GM18526 (cell line): ENCODE measurements around the gene PCNX1.

Source experiments
- POLR2A ChIP-seq: IDR thresholded peaks from 3 replicates; pipeline ENCODE4 v1.6.1; 2011; ENCODE audit not compliant: insufficient read length; ENCODE audit errors: extremely low read depth

The PCNX1 gene

DNA sequence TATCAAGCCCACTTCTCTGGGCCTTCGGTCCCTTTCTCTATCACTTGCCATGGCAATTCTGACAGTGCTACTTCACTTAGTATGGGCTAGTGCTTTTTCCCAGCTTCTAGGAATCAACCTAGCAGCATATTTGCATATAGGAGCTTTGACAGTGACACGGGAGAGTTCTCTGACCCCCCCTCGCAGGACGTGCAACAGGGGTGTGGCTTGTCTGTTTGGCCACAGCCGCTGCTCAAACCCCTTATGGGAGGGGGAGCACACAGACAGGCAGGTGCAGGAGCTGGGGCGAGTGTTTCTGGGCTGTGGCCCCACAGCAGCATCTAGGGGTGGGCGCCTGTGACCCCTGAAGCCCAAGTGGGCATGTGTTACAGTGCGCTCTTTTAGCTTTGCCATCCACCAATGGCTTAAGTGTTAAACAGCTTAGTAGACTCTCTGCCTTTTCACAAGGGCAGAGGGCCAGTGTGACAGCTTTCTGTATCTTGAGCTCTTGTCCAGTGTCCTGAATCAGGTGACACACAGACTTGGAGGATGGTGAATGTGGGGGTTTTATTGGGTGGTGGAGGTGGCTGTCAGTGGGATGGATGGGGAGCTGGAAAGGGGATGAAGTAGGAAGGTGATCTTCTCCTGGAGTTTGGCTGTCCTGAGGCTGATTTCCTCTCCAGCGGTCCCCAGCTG lies 229.3 kb downstream of the PCNX1 start:
- TF ChIP-seq POLR2A = no peak

DNA sequence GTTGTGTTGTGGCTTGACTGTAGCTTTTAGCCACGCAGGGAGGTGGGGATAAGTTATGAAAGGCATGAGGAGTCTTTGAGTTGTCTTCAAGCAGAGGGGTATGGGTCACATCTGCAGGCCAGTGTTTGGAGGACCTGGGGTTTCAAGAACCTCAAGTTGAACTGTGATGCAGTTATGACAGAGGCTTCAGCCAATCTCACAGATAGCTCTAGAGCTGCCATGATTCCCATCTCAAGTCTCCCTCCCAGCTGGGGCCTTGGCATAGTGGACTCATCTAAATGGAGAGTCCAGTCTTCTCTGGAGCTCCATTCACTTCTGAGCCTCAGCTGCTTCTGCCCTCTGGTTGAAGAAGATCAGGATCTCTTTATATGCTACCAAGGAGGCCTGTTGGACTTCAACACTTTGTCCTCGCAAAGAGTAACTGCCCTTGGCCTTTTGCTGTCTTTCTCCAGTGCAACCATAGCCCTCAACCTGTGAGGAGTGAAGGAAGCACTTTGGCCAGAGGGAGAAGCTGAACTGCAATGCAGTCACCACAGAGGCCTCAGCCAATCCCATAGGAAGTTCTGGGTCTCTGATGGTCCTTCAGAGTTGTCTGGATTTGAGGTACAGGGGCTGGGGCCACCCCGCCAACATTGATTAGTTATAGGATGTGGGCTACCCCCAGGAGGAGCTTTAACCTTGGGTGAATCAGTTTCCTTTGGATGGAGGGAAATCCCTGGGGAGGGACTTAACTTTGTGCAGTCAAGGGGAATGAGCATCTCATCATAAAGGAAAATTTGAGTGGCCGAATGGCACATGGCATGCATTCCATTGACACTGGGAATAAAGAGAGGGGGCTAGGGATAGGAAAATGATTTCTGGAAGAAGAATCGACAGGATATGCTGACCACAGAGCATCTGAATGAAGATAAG lies 230.5 kb downstream of the PCNX1 start:
- TF ChIP-seq POLR2A = no peak

GRCh38 chr14:71138448-71139293 lies 231.4 kb downstream of the PCNX1 start:
- TF ChIP-seq POLR2A = no peak

GRCh38 chr14:71139294-71139946 lies 232.2 kb downstream of the PCNX1 start:
- TF ChIP-seq POLR2A = no peak

- TF ChIP-seq POLR2A = no peak
Measured at GRCh38 chr14:71140157-71140556, 232.9 kb downstream of the PCNX1 start.

- TF ChIP-seq POLR2A = no peak
Measured at GRCh38 chr14:71141701-71142374, 234.6 kb downstream of the PCNX1 start.

DNA sequence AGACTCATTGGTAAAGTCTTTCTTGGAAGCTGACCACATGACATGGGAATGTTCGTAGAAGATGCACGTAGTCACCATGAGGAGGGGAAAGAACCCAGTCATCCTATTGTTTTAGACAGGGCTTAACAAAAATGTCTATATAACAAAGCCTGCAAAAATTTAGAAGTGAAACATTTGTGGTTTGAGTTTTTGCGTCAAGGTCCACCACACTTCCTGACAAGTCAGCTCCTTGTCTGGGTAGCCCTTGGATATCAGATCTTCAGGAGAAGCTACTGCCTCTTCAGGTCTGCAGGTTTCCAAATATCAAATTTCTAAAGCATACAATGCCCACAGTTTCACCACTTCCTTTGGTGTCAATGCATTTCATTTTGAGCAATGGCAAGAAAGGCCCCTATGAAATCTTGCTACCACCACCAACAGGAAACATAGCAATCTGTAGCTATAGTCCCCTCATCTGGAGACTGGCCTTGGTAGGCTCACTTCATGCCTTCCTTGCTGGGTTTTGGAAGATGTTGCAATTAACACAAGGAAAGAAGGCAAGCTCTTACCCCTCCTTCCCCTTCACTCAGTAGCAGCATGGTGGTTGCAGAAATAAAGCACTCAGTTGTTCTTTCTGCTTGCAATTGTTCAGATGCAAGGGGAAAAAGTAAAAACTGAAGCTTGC lies 235.2 kb downstream of the PCNX1 start:
- TF ChIP-seq POLR2A = no peak

DNA sequence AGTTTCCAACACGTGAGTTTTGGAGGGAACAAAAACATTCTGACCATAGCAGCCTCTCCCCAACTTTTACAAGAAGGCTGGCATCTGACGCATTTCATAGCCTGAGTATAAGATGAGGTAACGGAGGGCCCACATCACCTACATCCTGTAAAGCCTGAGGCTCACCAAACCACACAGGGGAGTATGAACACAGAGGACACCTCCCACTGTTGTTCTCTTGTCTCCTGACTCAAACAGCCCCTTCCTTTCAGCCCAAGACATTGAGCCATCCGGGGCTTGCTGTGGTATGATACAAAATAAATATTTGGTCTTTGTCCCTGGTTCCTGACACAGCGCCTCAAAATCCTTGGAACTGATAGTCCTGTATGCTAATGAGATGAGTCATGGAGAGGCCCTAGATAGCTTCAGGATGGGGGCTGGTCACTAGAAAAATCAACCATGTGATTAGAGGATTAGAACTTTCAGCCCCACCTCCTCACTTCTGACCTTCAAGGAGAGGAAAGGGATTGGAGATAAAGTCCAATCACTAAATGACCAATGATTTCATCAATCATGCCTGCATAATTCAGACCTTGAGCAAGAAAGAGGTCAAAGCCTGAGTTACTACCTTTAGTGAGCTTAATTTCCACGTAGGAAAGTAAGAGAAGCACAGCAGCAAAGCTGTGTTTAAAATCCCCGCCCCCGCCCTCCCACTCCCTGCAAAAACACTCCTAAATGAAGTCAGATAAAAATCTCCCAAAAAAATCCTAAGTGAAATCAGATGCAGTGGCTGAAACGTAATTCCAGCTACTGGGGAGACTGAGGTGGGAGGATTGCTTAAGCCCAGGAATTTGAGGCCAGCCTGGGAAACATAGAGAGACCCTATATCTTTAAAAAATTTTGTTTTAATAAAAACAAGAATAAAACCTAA lies 236.4 kb downstream of the PCNX1 start:
- TF ChIP-seq POLR2A = no peak

- TF ChIP-seq POLR2A = no peak
Measured at GRCh38 chr14:71148627-71149026, 241.4 kb downstream of the PCNX1 start.

GRCh38 chr14:71150737-71151136 lies 243.5 kb downstream of the PCNX1 start:
- no peak for TF ChIP-seq POLR2A

DNA sequence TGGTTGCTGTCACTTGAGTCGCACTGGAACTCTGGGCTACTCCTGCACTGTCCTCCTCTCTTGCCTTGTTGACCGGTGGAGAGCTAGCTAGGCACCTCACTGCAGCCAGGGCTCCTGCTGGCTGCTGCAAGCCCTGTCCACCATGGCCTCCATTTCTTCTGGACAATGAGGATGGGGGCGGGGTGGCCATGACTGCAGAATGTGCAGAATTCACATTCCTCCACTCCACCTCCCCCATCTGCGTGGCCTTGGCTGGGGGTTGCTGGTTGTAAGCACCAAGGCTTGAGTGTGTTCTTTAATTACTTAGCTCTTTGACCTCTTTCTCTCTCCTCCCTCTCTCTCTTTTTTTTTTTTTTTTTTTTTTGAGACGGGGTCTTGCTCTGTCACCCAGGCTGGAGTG lies 248.5 kb downstream of the PCNX1 start:
- TF ChIP-seq POLR2A = no peak

DNA sequence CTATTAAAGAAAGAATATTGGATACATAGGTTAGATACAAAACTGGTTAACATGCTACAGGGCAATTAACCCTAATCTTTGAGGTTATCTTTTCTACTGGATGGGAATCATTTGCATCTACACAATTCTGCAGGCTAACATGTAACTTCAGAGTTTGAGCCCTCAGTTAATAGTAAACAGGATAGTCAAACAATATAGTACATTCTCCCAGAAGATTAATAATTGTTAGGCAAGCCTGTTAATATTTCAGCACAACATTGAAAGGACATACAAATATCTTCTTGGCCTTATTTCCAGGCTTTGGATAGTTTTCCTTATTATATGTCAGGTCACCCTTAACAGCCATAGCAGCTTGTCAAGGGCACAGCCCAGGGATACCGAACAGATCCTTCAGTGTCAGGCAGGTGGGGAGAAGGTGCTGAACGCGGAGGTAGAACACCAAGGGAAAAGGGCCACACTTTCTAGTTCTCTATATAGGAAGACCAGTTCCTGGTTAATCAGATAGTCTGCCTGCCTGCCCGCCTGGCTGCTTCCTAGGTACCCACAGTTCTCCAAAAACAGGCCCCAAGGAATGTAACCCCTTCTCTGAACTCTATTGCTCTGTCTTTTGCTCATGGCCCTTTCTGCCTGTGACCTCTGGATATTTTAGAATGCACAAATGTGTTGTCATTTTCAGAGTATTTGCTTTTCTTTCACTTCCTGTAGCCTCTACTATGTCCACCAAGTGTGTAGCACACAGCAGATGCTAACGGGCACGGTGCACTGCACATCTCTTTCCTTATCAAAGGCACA lies 256.0 kb downstream of the PCNX1 start:
- no peak for TF ChIP-seq POLR2A
